Lung (tissue), 12 donors: ENCODE results near the gene TPCN2. TPM values are rescaled to one million over a fixed set of nuclear protein-coding genes. Genes with fewer than 3 reads are reported as not detected.

Experiments used
- ATAC-seq: fragments of 200-7000 bp; cut with Tn5 transposase; one replicate; pipeline ENCODE4 v1.9.1; 2020; ENCODE audit warnings: moderate number of reproducible peaks; ENCODE audit not compliant: insufficient read depth, low FRiP score
- DNase-seq, 3 donors: peaks; one replicate each; pipeline ENCODE4 v3.0.0-alpha.2; 2013 to 2017
- H3K27ac ChIP-seq, 2 donors: one replicate each; pipeline ENCODE4 v1.5.1; 2013; ENCODE audit warnings: mild to moderate bottlenecking in 2 of 2, moderate library complexity in 2 of 2, control low read depth in 1 of 2, inconsistent platforms in 1 of 2, low read depth in 1 of 2, low read length in 1 of 2
- H3K27me3 ChIP-seq, 3 donors: one replicate each; pipeline ENCODE4 v1.5.1; 2013; ENCODE audit warnings: low read length in 2 of 3; ENCODE audit not compliant: control insufficient read depth in 3 of 3, insufficient read depth in 3 of 3
- H3K36me3 ChIP-seq, 4 donors: one replicate each; pipeline ENCODE4 v1.5.1; 2013; ENCODE audit warnings: low read length in 4 of 4, mild to moderate bottlenecking in 1 of 4, moderate library complexity in 1 of 4; ENCODE audit not compliant: control insufficient read depth in 4 of 4, insufficient read depth in 4 of 4
- H3K4me1 ChIP-seq, 5 donors: one replicate each; pipeline ENCODE4 v1.5.1; 2013; ENCODE audit warnings: low read length in 5 of 5, mild to moderate bottlenecking in 2 of 5, moderate library complexity in 1 of 5; ENCODE audit not compliant: control insufficient read depth in 5 of 5, insufficient read depth in 5 of 5
- H3K4me3 ChIP-seq: one replicate; pipeline ENCODE4 v1.5.1; 2013; ENCODE audit warnings: mild to moderate bottlenecking, control low read depth, moderate library complexity
- H3K9ac ChIP-seq, 2 donors: one replicate each; pipeline ENCODE4 v1.5.1; 2013; ENCODE audit warnings: low read length in 2 of 2, control low read depth in 1 of 2; ENCODE audit not compliant: insufficient read depth in 1 of 2
- H3K9me3 ChIP-seq, 4 donors: one replicate each; pipeline ENCODE4 v1.5.1; 2013; ENCODE audit warnings: low read length in 3 of 4, mild to moderate bottlenecking in 1 of 4, moderate library complexity in 1 of 4; ENCODE audit not compliant: control insufficient read depth in 4 of 4, insufficient read depth in 3 of 4
- WGBS, 2 donors: extraction: QIAGEN DNeasy Blood & Tissue Kit; methylation state at CpG; one replicate each; pipeline ENCODE4 v1.1.7; 2013; 5-methylcytosine and 5-hydroxymethylcytosine counted together
- polyA plus RNA-seq, 2 donors: library from polyadenylated mRNA; stranded (reverse); fragments of 200-250 nt; gene quantifications; one replicate each; pipeline ENCODE4 v1.2.1, GENCODE V29; 2013
- total RNA-seq, 2 donors: library from RNA; depleted of rRNA in 1 of 2; stranded (reverse); fragments of >200 nt in 1 of 2; gene quantifications; one replicate each; pipeline ENCODE4 v1.2.1, GENCODE V29; 2014 to 2021
- TF ChIP-seq, protein P1 (sequence below): IDR thresholded peaks from 2 replicates; pipeline ENCODE4 v1.5.1; 2012; ENCODE audit warnings: mild to moderate bottlenecking; ENCODE audit errors: control extremely low read depth, extremely low read depth
- donor health status: control.
- donor health status: control.
- donor health status: Bipolar disorder and iron deficiency.
- donor health status: healthy.
- donor health status: DM: yes; HTN: yes; CAD: no.

The TPCN2 gene
- total and polyA plus RNA-seq, 4 donors = 10.0 to 25.0 (median 14.5) TPM

DNA sequence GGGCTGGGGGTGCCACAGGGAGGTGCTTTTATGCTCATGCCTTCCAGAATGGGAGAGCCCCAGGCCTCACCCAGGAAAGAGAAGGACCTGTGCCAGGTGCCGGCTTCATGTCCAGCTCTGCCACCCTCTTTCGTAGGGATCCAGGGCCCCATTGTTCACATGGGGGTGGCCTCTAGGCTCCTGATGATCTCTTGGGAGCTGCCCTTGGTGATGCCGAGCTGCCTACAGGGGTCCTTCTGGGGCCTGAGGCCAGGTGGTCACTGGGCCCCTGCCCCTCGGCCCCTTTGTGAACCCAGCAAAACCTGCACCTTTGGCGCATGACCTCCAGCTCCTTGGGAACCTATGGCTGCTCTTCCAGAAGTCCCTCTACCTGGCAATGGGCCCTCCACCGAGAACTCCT, 65.6 kb downstream of the TPCN2 start:
- Histone ChIP-seq H3K27ac (peak overlapping the region in 1 of 2 donors; percentile 18), H3K27me3 (no peaks in the 10 kb centered on the region), H3K9ac (no peak overlapping the region), H3K9me3 (peaks cover 0 to 4% (median 1%) of the 10 kb centered on the region in 4 donors), H3K4me3 (no peak overlapping the region), H3K36me3 (no peaks in the 10 kb centered on the region), H3K4me1 (peaks cover 0 to 37% (median 10%) of the 10 kb centered on the region in 5 donors)
- no peak for DNase-seq
- no peak for ATAC-seq
- TF ChIP-seq, protein P1, sequence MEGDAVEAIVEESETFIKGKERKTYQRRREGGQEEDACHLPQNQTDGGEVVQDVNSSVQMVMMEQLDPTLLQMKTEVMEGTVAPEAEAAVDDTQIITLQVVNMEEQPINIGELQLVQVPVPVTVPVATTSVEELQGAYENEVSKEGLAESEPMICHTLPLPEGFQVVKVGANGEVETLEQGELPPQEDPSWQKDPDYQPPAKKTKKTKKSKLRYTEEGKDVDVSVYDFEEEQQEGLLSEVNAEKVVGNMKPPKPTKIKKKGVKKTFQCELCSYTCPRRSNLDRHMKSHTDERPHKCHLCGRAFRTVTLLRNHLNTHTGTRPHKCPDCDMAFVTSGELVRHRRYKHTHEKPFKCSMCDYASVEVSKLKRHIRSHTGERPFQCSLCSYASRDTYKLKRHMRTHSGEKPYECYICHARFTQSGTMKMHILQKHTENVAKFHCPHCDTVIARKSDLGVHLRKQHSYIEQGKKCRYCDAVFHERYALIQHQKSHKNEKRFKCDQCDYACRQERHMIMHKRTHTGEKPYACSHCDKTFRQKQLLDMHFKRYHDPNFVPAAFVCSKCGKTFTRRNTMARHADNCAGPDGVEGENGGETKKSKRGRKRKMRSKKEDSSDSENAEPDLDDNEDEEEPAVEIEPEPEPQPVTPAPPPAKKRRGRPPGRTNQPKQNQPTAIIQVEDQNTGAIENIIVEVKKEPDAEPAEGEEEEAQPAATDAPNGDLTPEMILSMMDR = no peak
- 84 to 89% methylated on average over 6 of the region's 6 CpGs for WGBS, 2 donors

DNA sequence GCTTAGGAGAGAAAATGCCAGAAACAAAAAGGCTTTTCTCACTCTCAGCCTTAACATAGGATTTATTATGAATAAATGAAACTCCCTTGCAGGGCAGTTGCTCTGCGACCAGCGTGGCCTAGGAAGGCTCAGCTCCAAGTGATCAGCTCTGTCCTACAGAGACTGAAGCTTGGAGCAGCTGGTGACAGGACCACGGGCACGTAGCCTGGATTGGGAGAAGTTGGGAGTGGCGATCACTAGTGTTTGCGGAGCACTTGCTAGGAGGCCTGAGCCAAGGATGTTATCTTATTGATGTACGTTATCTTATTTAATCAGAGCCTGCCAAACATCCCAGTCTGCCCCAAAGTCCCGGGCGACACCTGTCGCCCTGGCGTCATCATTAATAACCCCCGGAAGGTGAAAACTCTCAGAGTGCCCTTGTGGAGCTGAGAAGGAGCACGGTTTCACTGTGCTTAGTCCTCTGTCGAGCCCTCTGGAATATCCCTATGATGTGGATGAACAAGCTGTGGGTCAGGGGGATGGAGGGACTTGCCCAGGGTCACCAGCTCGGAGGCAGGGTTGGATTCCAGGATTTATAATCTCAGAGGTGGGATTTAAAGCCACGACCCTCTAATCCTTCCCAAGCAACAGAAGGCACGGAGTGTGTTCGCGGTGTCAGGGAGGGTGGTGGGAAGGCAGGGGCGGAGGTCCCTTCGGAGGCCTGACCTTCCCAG, 66.2 kb downstream of the TPCN2 start:
- DNase-seq (peak in 1 of 3 donors; percentile 46), ATAC-seq (peak; percentile 37)
- Histone ChIP-seq H3K4me3 (no peak overlapping the region), H3K4me1 (peaks cover 0 to 37% (median 10%) of the 10 kb centered on the region in 5 donors), H3K9ac (no peak overlapping the region), H3K27me3 (no peaks in the 10 kb centered on the region), H3K27ac (peak overlapping the region in 1 of 2 donors; percentile 84), H3K9me3 (peaks cover 0 to 6% (median 1%) of the 10 kb centered on the region in 4 donors), H3K36me3 (no peaks in the 10 kb centered on the region)
- WGBS, 2 donors = 73 to 88% methylated on average over 21 of the region's 21 CpGs
- TF ChIP-seq, protein P1 = no peak

DNA sequence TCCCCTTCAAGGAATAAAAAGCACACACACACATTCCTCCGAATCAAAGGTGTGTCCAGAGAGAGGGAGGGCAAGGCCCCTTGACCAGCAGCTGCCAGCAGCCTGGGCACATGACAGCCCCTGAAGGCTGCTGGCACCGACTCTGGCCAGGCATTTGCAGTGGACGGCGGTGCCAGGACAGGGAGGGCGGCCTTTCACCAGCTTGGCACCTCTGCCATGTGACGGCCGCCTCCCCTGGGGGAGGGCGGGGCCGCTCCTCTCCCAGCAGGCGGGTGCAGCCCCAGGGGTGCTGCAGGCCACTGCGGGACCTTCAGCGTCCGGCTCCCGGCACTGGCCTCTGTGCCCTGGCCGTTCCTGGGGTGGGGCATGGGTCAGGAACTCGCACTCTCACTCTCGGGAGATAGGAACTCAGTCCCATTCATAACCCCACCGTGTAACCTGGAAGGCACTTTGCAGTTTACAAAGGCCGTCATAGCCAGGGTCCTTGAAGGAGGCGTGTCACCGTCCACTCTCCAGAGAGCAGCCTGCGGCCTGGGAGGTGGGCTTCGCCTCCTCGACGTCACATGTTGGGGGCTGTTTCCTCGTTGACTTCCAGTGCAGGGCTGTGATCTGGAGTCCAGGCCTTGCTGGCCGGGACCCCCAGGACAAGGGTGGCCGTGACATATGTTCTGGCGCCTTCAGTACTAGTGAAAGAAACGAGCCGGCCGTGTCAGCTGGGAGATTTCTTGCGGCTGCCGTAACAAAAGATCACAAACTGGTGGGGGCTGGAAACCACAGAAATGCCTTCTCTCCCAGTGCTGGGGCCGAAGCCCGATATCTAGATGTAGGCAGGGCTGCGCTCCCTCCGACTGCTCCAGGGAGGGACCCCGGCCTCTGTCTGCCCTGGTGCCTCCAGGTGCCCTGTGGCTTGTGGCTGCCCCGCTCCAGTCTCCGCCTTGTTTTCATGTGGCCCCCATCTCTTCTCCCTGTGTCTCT, 67.1 kb downstream of the TPCN2 start:
- peak; percentile 73 to 88 (median 79) for DNase-seq
- TF ChIP-seq, protein P1 = no peak
- H3K27ac ChIP-seq = peak overlapping the region in 1 of 2 donors; percentile 84
- H3K4me3 ChIP-seq = no peak overlapping the region
- 72 to 86% methylated on average over 38 to 41 of the region's 41 CpGs for WGBS, 2 donors
- no peaks in the 10 kb centered on the region for H3K27me3 ChIP-seq
- peaks cover 0 to 37% (median 10%) of the 10 kb centered on the region in 5 donors for H3K4me1 ChIP-seq
- no peaks in the 10 kb centered on the region for H3K36me3 ChIP-seq
- no peak overlapping the region for H3K9ac ChIP-seq
- H3K9me3 ChIP-seq = peaks cover 0 to 6% (median 1%) of the 10 kb centered on the region in 4 donors
- ATAC-seq = peak; percentile 78
